ENCODE measurements around the gene MYO1A.

DNA sequence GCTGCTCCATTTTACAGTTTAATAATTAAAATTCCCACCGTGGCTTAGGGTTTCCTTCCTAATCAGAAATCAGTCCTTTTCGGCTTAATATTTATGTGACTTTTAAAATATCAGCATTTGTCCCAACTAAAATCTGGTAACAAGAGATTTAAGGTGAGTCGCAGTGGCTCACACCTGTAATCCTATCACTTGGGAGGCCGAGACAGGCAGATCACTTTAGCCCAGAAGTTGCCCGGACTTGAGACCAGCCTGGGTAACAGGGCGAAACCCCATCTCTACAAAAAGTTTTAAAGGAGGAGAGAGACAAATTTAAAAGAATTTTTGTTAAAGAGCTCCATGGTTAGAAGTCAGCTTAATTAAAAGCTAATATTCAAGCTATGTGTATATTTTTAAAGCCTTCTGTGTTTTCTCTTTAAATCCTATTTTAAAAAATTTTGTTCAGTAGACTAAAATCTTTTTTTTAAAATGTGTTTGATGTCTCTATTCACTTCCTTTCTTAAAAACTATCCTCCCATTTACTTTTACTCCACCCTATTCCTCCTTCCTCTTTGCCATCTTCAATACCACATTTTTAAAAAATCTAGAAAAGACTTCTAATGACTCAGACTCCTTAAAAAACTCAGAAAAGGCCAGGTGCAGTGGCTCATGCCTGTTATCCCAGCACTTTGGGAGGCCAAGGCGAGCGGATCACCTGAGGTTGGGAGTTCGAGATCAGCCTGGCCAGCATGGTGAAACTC lies 29.8 kb downstream of the MYO1A start:
- TF ChIP-seq, protein P1, sequence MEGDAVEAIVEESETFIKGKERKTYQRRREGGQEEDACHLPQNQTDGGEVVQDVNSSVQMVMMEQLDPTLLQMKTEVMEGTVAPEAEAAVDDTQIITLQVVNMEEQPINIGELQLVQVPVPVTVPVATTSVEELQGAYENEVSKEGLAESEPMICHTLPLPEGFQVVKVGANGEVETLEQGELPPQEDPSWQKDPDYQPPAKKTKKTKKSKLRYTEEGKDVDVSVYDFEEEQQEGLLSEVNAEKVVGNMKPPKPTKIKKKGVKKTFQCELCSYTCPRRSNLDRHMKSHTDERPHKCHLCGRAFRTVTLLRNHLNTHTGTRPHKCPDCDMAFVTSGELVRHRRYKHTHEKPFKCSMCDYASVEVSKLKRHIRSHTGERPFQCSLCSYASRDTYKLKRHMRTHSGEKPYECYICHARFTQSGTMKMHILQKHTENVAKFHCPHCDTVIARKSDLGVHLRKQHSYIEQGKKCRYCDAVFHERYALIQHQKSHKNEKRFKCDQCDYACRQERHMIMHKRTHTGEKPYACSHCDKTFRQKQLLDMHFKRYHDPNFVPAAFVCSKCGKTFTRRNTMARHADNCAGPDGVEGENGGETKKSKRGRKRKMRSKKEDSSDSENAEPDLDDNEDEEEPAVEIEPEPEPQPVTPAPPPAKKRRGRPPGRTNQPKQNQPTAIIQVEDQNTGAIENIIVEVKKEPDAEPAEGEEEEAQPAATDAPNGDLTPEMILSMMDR (IDR thresholded peaks at IDR 0.05 in 4 of 5, conservative IDR thresholded peaks at IDR 0.05 in 1 of 5) = no peak
- no peak for TF ChIP-seq POLR2A (IDR thresholded peaks at IDR 0.05)

Data from gastrocnemius medialis (tissue), 4 donors.